IMR-90 (cell line): ENCODE results near the gene EMSY. TPM values are rescaled to one million over a fixed set of nuclear protein-coding genes. Genes with fewer than 3 reads are reported as not detected.

Experiments
- ATAC-seq: fragments of 200-7000 bp; cut with Tn5 transposase; 2 replicates; pipeline ENCODE4 v1.9.1; 2020; ENCODE audit warnings: low read depth, mild to moderate bottlenecking, moderate library complexity
- BruUV-seq: library from RNA; stranded (reverse); fragments of 400-500 nt; replicated peaks from 2 replicates; lab custom pipeline; 2021; lab: Mats Ljungman, UMichigan
- CTCF ChIA-PET: fragments of 300-600 bp; formaldehyde crosslinking; extraction: SDS; loops from one replicate; lab custom pipeline; 2021; ENCODE audit warnings: antibody characterized with exemption; lab: Yijun Ruan, JAX
- POLR2A ChIA-PET: fragments of 300-600 bp; sonication (Branson Sonifier 250); formaldehyde crosslinking; loops from one replicate; lab custom pipeline; 2022; ENCODE audit warnings: antibody characterized with exemption; ENCODE audit not compliant: unreplicated experiment; lab: Charles Lee
- DNase-seq: peaks from one replicate; pipeline ENCODE4 v3.0.0; 2013
- H2AFZ ChIP-seq: replicated peaks from 2 replicates; pipeline ENCODE3; 2013; ENCODE audit warnings: low read length, mild to moderate bottlenecking; ENCODE audit not compliant: poor library complexity
- H2AK5ac ChIP-seq: 2 replicates; pipeline ENCODE4 v1.6.1; 2013; ENCODE audit warnings: low read depth, low read length, inconsistent platforms
- H2AK9ac ChIP-seq: replicated peaks from 2 replicates; pipeline ENCODE3; 2013; ENCODE audit warnings: mild to moderate bottlenecking, low read depth, low read length, moderate library complexity; ENCODE audit not compliant: poor library complexity
- H2BK120ac ChIP-seq: 2 replicates; pipeline ENCODE4 v1.6.1; 2013; ENCODE audit warnings: low read depth, low read length, inconsistent platforms
- H2BK15ac ChIP-seq: 3 replicates; pipeline ENCODE4 v1.6.1; 2013; ENCODE audit warnings: low read depth, low read length, inconsistent platforms
- H2BK20ac ChIP-seq: 2 replicates; pipeline ENCODE4 v1.6.1; 2013; ENCODE audit warnings: low read depth, mild to moderate bottlenecking, inconsistent platforms, low read length, moderate library complexity
- H2BK5ac ChIP-seq: 2 replicates; pipeline ENCODE4 v1.6.1; 2013; ENCODE audit warnings: mild to moderate bottlenecking, low read depth, low read length, inconsistent platforms; ENCODE audit not compliant: poor library complexity, severe bottlenecking
- H3K14ac ChIP-seq: replicated peaks from 2 replicates; pipeline ENCODE4 v1.6.1; 2013; ENCODE audit warnings: low read depth, low read length, inconsistent platforms
- H3K18ac ChIP-seq: 2 replicates; pipeline ENCODE4 v1.6.1; 2013; ENCODE audit warnings: low read depth, low read length, control low read depth
- H3K23ac ChIP-seq: 2 replicates; pipeline ENCODE4 v1.6.1; 2013; ENCODE audit warnings: low read depth, low read length, inconsistent platforms
- H3K27ac ChIP-seq: 2 replicates; pipeline ENCODE4 v1.5.1; 2013; ENCODE audit warnings: mild to moderate bottlenecking, control low read depth, low read length; ENCODE audit not compliant: insufficient read depth
- H3K27me3 ChIP-seq: 2 replicates; pipeline ENCODE4 v1.6.1; 2013; ENCODE audit warnings: low read length; ENCODE audit not compliant: control insufficient read depth, insufficient read depth
- H3K36me3 ChIP-seq: 2 replicates; pipeline ENCODE4 v1.6.1; 2013; ENCODE audit warnings: low read length, mixed read lengths; ENCODE audit not compliant: control insufficient read depth, insufficient read depth
- H3K4ac ChIP-seq: 2 replicates; pipeline ENCODE4 v1.6.1; 2013; ENCODE audit warnings: low read depth, low read length, inconsistent platforms
- H3K4me1 ChIP-seq: 2 replicates; pipeline ENCODE4 v1.6.1; 2013; ENCODE audit warnings: low read length, mixed read lengths; ENCODE audit not compliant: control insufficient read depth, insufficient read depth
- H3K4me2 ChIP-seq: 2 replicates; pipeline ENCODE4 v1.6.1; 2013; ENCODE audit warnings: low read depth, mild to moderate bottlenecking, control low read depth, low read length, moderate library complexity
- H3K4me3 ChIP-seq: 2 replicates; pipeline ENCODE4 v1.5.1; 2013; ENCODE audit warnings: low read depth, mild to moderate bottlenecking, control low read depth, low read length, moderate library complexity; ENCODE audit not compliant: insufficient read depth
- H3K56ac ChIP-seq: 2 replicates; pipeline ENCODE4 v1.6.1; 2013; ENCODE audit warnings: low read length, inconsistent platforms; ENCODE audit not compliant: insufficient read depth; ENCODE audit errors: extremely low read depth
- H3K79me1 ChIP-seq, 2 experiments: 2 replicates each; pipeline ENCODE4 v1.6.1; 2013; ENCODE audit warnings: low read length in 2 of 2, inconsistent platforms in 1 of 2, low read depth in 1 of 2
- H3K9ac ChIP-seq: 2 replicates; pipeline ENCODE4 v1.6.1; 2013; ENCODE audit warnings: low read depth, low read length, control low read depth
- H3K9me1 ChIP-seq: 2 replicates; pipeline ENCODE4 v1.6.1; 2013; ENCODE audit warnings: low read length, inconsistent platforms; ENCODE audit not compliant: insufficient read depth
- H3K9me3 ChIP-seq: 2 replicates; pipeline ENCODE4 v1.6.1; 2013; ENCODE audit warnings: low read length; ENCODE audit not compliant: control insufficient read depth, insufficient read depth
- H4K20me1 ChIP-seq: 2 replicates; pipeline ENCODE4 v1.6.1; 2013; ENCODE audit warnings: low read length, inconsistent platforms; ENCODE audit not compliant: insufficient read depth
- H4K5ac ChIP-seq: 2 replicates; pipeline ENCODE4 v1.6.1; 2013; ENCODE audit warnings: mild to moderate bottlenecking, low read depth, low read length, control low read depth
- H4K8ac ChIP-seq, 2 experiments: 2 replicates each; pipeline ENCODE4 v1.6.1; 2013; ENCODE audit warnings: low read depth in 2 of 2, low read length in 2 of 2, control low read depth in 1 of 2, inconsistent platforms in 1 of 2
- H4K91ac ChIP-seq: 2 replicates; pipeline ENCODE4 v1.6.1; 2013; ENCODE audit warnings: low read depth, low read length, inconsistent platforms; ENCODE audit not compliant: insufficient read depth
- BHLHE40 ChIP-seq: fragments of 150-350 bp; IDR thresholded peaks from 2 replicates; pipeline ENCODE4 v1.6.1; 2016; ENCODE audit warnings: mild to moderate bottlenecking, low read depth, low read length
- CEBPB ChIP-seq: IDR thresholded peaks from 2 replicates; pipeline ENCODE4 v1.6.1; 2012; ENCODE audit warnings: low read depth, low read length, improper control_type of control experiment
- CHD1 ChIP-seq: IDR thresholded peaks from 2 replicates; pipeline ENCODE4 v1.6.1; 2012; ENCODE audit warnings: low read depth, low read length, improper control_type of control experiment
- FOS ChIP-seq: fragments of 150-350 bp; IDR thresholded peaks from 2 replicates; pipeline ENCODE4 v1.6.1; 2016; ENCODE audit warnings: low read depth, low read length
- MAFK ChIP-seq: IDR thresholded peaks from 2 replicates; pipeline ENCODE4 v1.6.1; 2012; ENCODE audit warnings: low read depth, low read length, improper control_type of control experiment
- MAZ ChIP-seq: IDR thresholded peaks from 2 replicates; pipeline ENCODE4 v1.6.1; 2012; ENCODE audit warnings: low read depth, mild to moderate bottlenecking, low read length, improper control_type of control experiment, moderate library complexity, borderline replicate concordance
- MXI1 ChIP-seq: IDR thresholded peaks from 2 replicates; pipeline ENCODE4 v1.6.1; 2012; ENCODE audit warnings: low read depth, mild to moderate bottlenecking, low read length, moderate library complexity, borderline replicate concordance
- NFE2L2 ChIP-seq: fragments of 150-350 bp; IDR thresholded peaks from 2 replicates; pipeline ENCODE4 v1.6.1; 2016; ENCODE audit warnings: low read depth, mild to moderate bottlenecking, low read length
- POLR2A ChIP-seq: IDR thresholded peaks from 2 replicates; pipeline ENCODE4 v1.6.1; 2012; ENCODE audit warnings: mild to moderate bottlenecking, low read depth, low read length
- RAD21 ChIP-seq: IDR thresholded peaks from 2 replicates; pipeline ENCODE4 v1.6.1; 2012; ENCODE audit warnings: low read length, improper control_type of control experiment
- RCOR1 ChIP-seq: IDR thresholded peaks from 2 replicates; pipeline ENCODE4 v1.6.1; 2012; ENCODE audit warnings: mild to moderate bottlenecking, low read length, improper control_type of control experiment; ENCODE audit not compliant: insufficient replicate concordance
- RFX5 ChIP-seq: IDR thresholded peaks from 2 replicates; pipeline ENCODE4 v1.8.0; 2012; ENCODE audit warnings: low read depth, mild to moderate bottlenecking, low read length, moderate library complexity
- SMC3 ChIP-seq: fragments of 150-350 bp; IDR thresholded peaks from 2 replicates; pipeline ENCODE4 v1.6.1; 2016; ENCODE audit warnings: low read depth, mild to moderate bottlenecking, antibody characterized with exemption, low read length, moderate library complexity
- WGBS, 2 experiments: methylation state at CpG; one replicate each; pipeline versions ENCODE4 v1.1.5 to v1.1.7; 2013; ENCODE audit warnings: missing lambda C conversion rate in 2 of 2; ENCODE audit not compliant: insufficient read length in 1 of 2; ENCODE audit errors: extremely low coverage in 2 of 2; 5-methylcytosine and 5-hydroxymethylcytosine counted together
- dilution Hi-C: fragments of 300-500 bp; cut with HindIII; formaldehyde crosslinking; loops from one replicate; pipeline ENCODE4 v1.14.3; 2018; ENCODE audit warnings: low sequenced_read_pairs; ENCODE audit not compliant: unreplicated experiment
- in situ Hi-C: fragments of 300-500 bp; cut with MboI; formaldehyde crosslinking; loops from 3 replicates; pipeline ENCODE4 v1.14.3; 2019; ENCODE audit warnings: low sequenced_read_pairs, inconsistent platforms, mixed read lengths
- intact Hi-C: fragments of 100-400 bp; cut with micrococcal nuclease; formaldehyde crosslinking; loops from 2 replicates; pipeline ENCODE4 v1.10.0; 2022
- polyA plus RNA-seq, 3 experiments: library from polyadenylated mRNA; depleted of rRNA; stranded (reverse); fragments of >200 nt; gene quantifications; 2 replicates each; pipeline ENCODE4 v1.2.3, GENCODE V29; 2012; ENCODE audit warnings: low replicate concordance in 1 of 3
- total RNA-seq: library from RNA; depleted of rRNA; stranded (reverse); fragments of >200 nt; gene quantifications from 2 replicates; pipeline ENCODE4 v1.2.3, GENCODE V29; 2012
- TF ChIP-seq, protein P1 (sequence below): fragments of 150-350 bp; IDR thresholded peaks from 2 replicates; pipeline ENCODE4 v1.6.1; 2016; ENCODE audit warnings: low read depth, mild to moderate bottlenecking, low read length, moderate library complexity, borderline replicate concordance
- TF ChIP-seq, protein P2 (sequence below): conservative IDR thresholded peaks from 2 replicates; pipeline ENCODE4 v1.5.1; 2012; ENCODE audit warnings: mild to moderate bottlenecking, low read depth, low read length, improper control_type of control experiment
- TF ChIP-seq, protein P3 (sequence below): fragments of 150-350 bp; IDR thresholded peaks from 2 replicates; pipeline ENCODE4 v1.6.1; 2017; ENCODE audit warnings: mild to moderate bottlenecking, antibody characterized with exemption, low read length, low read depth

EMSY gene
- total and polyA plus RNA-seq, 2 of the 4 experiments (the other 2 are of a cell fraction), result 14.1 to 22.0 TPM

DNA sequence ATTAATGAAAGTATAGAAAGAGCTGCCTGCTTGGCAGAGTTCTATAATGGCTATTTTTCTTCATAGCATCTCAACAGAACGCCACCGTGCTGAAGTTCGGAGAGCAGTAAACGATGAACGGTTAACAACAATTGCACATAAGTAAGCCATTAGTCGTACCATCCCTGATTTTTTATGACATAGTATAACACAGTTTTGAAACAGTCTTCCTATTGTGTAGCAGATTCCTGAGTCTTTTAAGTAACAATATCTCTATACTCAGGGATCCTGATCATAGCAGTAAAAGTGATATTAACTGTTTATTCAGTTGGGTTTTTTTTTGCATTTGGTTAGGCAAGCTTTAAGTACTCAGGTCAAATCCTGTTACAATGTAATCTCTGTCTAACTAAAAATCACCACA is 8.4 kb downstream of the EMSY start:
- no TSS peak for BruUV-seq
- ATAC-seq, result no peak
- Histone ChIP-seq H3K14ac (no peak overlapping the region), H2AFZ (no peak overlapping the region), H3K27me3 (no peaks in the 10 kb centered on the region), H2BK20ac (no peak overlapping the region), H3K27ac (no peak overlapping the region), H2BK15ac (no peak overlapping the region), H2BK5ac (no peak overlapping the region), H2AK9ac (no peak overlapping the region), H3K9me1 (peaks cover 3% of the 10 kb centered on the region), H3K4me2 (no peak overlapping the region), H3K56ac (no peak overlapping the region), H2BK120ac (no peak overlapping the region), H4K20me1 (peaks cover 6% of the 10 kb centered on the region; the same call in 1 of the 2 replicates), H4K8ac (no peak overlapping the region), H3K23ac (no peak overlapping the region), H3K4me3 (no peak overlapping the region), H3K4ac (no peak overlapping the region), H3K79me1 (peaks cover 3 to 27% of the 10 kb centered on the region in 2 experiments), H4K91ac (no peak overlapping the region), H3K9me3 (no peaks in the 10 kb centered on the region), H3K4me1 (peaks cover 7% of the 10 kb centered on the region), H4K5ac (no peak overlapping the region), H3K36me3 (peaks cover 6% of the 10 kb centered on the region), H2AK5ac (no peak overlapping the region), H3K18ac (no peak overlapping the region), H3K9ac (no peak overlapping the region)
- dilution Hi-C loops (no loop called here), in situ Hi-C loops (no loop called here), intact Hi-C loops (no loop called here)
- CTCF ChIA-PET, result no interaction called here
- peak; percentile 6 for DNase-seq
- WGBS, 2 experiments, result no CpG with 5 or more reads among the region's 6 CpGs
- POLR2A ChIA-PET, result no interaction called here
- no peak for TF ChIP-seq MXI1
- TF ChIP-seq SMC3, result no peak
- no peak for TF ChIP-seq NFE2L2
- TF ChIP-seq, protein P1, sequence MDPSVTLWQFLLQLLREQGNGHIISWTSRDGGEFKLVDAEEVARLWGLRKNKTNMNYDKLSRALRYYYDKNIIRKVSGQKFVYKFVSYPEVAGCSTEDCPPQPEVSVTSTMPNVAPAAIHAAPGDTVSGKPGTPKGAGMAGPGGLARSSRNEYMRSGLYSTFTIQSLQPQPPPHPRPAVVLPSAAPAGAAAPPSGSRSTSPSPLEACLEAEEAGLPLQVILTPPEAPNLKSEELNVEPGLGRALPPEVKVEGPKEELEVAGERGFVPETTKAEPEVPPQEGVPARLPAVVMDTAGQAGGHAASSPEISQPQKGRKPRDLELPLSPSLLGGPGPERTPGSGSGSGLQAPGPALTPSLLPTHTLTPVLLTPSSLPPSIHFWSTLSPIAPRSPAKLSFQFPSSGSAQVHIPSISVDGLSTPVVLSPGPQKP, result no peak
- TF ChIP-seq, protein P2, sequence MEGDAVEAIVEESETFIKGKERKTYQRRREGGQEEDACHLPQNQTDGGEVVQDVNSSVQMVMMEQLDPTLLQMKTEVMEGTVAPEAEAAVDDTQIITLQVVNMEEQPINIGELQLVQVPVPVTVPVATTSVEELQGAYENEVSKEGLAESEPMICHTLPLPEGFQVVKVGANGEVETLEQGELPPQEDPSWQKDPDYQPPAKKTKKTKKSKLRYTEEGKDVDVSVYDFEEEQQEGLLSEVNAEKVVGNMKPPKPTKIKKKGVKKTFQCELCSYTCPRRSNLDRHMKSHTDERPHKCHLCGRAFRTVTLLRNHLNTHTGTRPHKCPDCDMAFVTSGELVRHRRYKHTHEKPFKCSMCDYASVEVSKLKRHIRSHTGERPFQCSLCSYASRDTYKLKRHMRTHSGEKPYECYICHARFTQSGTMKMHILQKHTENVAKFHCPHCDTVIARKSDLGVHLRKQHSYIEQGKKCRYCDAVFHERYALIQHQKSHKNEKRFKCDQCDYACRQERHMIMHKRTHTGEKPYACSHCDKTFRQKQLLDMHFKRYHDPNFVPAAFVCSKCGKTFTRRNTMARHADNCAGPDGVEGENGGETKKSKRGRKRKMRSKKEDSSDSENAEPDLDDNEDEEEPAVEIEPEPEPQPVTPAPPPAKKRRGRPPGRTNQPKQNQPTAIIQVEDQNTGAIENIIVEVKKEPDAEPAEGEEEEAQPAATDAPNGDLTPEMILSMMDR, result no peak
- no peak for TF ChIP-seq CEBPB
- no peak for TF ChIP-seq BHLHE40
- no peak for TF ChIP-seq RAD21
- no peak for TF ChIP-seq RFX5
- TF ChIP-seq MAZ, result no peak
- TF ChIP-seq MAFK, result no peak
- TF ChIP-seq, protein P3, sequence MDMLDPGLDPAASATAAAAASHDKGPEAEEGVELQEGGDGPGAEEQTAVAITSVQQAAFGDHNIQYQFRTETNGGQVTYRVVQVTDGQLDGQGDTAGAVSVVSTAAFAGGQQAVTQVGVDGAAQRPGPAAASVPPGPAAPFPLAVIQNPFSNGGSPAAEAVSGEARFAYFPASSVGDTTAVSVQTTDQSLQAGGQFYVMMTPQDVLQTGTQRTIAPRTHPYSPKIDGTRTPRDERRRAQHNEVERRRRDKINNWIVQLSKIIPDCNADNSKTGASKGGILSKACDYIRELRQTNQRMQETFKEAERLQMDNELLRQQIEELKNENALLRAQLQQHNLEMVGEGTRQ, result no peak
- TF ChIP-seq POLR2A, result no peak
- no peak for TF ChIP-seq FOS
- TF ChIP-seq CHD1, result no peak
- no peak for TF ChIP-seq RCOR1
